NCI-H187 (cell line): ENCODE results near the gene KRT75.

Source experiments
- DNase-seq, 2 experiments: peaks; one replicate each; lab custom pipeline; 2025; lab: John Stamatoyannopoulos, UW

The KRT75 gene

DNA sequence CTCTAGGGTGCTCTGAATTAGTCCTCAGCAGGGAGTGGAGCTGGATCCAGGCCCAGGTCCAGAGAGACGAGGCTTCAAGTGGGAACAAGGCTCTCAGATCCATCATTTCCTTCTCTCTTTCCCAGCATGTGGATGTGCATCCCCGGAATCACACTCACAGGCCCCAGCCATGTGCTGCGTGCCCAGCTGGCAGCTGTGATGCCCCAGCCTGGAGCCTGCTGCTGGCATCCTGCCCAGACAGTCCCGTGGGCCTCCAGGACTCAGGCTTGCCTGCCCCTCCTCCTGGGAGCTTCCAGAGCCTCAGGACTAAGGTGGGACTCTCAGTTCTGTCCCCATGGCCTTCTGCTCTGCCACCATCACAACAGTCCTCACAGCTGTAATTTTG, 42.6 kb downstream of the KRT75 start:
- DNase-seq, result peak in 1 of 2 experiments; percentile 47

DNA sequence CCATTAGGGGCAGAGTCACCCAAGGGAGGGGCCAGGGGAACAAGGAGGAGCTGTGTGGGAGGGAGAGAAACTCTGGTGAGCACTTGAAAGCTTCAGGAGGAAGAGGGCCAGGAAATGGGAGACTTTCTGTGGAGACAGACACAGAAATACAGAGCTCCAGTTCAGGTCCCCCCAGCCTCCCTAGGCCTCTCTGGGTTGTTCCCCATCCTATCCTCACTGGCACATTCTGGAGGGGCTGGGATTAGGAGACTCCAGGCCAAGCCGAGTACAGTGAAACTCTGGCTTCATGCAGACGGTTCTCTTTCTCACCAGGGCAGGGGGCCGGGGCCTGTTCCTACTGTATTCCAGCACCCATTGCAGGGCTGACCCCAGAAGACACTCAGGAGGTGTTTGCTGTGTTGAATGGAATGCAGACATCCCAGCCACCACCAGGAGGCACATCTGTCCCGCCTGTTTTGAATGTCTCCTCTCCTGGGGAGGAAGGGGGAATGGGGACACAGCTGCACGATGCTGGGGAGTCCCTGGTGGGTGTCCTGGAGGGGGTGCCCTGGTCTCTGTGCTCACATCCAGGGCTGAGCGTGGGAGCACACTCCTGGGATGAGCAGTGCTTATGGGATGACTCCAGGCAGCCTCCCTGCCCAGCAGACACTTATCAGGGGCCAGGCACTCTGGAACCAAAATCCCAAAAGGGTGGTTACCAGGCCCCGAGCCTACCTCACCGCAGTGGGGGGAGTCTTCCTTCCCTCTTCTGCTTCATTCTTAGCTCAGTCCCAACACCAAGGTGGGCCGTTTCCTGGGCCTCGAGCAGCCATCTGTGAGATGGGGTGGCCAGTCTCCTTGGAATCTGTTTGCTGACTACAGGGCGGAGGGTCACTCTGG, 43.2 kb downstream of the KRT75 start:
- no peak for DNase-seq

DNA sequence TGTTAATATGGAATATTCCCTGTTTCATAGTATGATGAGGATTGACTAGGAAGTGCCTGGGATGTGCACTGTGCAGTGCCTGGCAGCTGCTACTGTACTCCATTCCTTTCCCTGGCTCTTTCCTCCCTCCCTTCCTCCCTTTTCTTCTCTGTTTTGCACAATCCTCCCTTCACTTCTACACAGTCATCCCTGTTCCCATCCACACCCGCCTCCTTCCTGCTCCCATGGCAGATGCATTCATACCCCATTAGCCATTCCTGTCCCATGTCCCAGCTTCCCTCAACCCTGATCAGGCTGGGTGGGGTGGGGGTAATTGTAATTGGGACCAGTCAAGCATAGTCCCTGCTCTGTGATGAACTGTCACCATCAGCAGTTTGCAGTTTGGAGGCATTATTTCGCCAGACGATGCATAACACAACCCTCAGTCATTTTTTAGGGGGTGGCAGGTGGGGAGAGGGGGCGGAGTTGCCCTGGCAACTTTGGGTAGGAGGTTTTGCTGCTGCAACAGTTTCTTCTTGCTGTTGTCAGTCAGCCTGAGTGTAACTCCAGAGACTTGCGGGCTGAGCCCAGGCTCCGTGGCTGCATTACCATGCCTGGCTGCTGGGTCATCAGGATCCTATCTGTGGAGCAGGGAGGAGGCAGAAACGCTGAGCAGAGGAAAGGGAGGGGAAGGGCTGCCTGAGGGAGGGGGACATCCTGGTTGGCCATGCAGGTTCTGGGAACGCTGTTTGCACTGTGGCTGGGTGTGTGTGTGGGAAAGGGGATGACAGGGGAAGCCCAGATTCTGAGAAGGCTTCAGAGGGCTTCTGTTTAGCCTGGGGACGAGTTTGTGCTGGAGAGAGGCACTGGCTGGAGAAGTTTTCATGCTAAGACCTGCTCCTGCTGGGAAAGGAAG, 44.6 kb downstream of the KRT75 start:
- DNase-seq, result no peak

DNA sequence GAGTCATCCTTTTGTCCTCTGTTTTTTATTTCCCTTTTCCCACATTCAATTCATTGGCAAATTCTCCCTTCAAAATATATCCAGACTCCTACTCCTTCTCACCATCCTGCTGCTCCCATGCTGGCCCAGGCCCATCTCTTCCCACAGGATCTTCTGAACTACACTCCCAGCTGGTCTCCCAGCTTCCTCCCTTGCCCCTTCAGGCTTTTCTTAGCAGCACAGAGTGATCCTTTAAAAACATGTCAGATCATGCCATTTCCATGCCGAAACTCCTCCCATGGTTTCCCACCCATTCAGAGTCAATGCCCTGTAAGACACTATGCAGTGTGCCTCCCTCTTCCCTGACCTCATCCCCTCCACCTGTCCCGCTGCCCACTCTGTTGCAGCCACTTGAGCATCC, 46.3 kb downstream of the KRT75 start:
- DNase-seq, result no peak

GRCh38 chr12:52385226-52385702, 48.9 kb downstream of the KRT75 start, which contains the start of gene KRT84:
Gene KRT84, minus strand, starts transcription at chr12:52385652. Its CDS starts 67 bp downstream, at chr12:52385585.
- DNase-seq, result no peak

GRCh38 chr12:52383331-52383730, 50.8 kb downstream of the KRT75 start:
- DNase-seq, result no peak

DNA sequence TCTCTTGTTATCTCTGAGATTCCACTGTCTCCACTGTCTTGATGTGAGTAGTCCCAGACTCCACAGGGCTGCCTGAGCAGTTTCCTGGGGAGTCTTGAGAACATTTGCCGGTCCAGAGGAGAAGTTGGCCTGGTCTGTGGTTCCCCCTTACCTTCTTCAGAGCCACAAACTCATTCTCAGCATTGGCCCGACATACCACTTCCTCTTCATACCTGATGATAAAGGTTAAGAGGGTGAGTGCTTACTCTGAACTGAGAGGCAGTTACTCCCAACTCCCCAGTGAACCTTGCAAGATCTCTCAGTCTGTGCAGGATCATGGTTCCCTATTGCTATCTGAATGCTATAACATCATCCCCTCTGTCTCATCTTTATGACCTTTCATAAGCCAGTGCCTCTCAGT, 51.3 kb downstream of the KRT75 start:
- DNase-seq, result no peak

- DNase-seq, result no peak
Observed at GRCh38 chr12:52381206-52381605, 53.0 kb downstream of the KRT75 start.

- no peak for DNase-seq
Observed at GRCh38 chr12:52380271-52380694, 53.9 kb downstream of the KRT75 start.

GRCh38 chr12:52379536-52379935, 54.6 kb downstream of the KRT75 start:
- DNase-seq, result no peak

DNA sequence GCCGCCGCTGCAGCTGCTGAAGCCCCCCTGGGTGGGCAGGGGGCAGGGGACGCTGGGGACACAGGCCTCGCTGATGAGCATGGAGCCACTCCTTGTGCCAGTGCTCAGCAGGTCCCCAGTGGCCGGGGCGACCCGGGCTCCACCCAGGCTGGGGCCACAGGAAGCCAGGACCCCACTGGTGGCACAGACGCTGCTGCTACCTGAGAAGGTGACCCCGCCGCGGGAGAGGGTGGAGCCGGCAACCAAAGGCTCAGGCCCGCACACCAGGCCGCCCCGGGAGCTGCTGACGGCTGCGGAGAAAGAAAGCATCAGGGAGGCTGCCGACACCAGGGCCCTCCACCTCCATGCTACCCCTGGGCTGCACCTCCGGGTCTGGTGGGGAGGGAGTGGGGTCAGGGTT, 56.1 kb downstream of the KRT75 start:
- no peak for DNase-seq

DNA sequence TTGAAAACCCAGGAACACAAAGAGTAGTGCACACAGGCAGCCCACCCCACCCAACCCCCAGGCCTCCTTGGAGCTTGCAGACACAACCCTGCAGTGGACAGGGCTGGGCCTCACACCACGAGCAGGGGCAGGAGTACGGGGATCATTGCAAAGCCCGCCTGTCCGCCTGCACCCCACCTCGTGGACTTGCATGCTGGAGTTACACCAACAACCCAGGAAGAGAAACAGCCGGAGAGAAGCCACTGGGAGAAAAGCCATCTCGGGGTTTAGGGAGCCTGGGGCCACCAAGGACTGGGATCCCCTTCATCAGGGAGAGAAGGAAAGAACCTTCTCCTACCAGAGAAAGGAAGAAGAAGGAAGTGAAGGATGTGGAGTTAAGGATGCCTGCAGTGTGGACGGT, 56.9 kb downstream of the KRT75 start:
- DNase-seq, result no peak
